Activated CD8-positive, alpha-beta T cell treated with anti-CD3 and anti-CD28 coated beads for 36 hours (primary cell): Measurements from ENCODE around the gene ZMYND8. TPM values are rescaled to one million over a fixed set of nuclear protein-coding genes. Genes with fewer than 3 reads are reported as not detected.

Experiments used
- ATAC-seq: fragments of 200-7000 bp; cut with Tn5 transposase; one replicate; pipeline ENCODE4 v1.10.0; 2021; ENCODE audit warnings: mild to moderate bottlenecking, moderate library complexity
- CTCF ChIA-PET: fragments of 350-600 bp; sonication (Branson Sonifier 250); formaldehyde crosslinking; loops from one replicate; lab custom pipeline; 2021; ENCODE audit warnings: antibody characterized with exemption; lab: Charles Lee
- POLR2A ChIA-PET: fragments of 350-600 bp; sonication (Branson Sonifier 250); formaldehyde crosslinking; loops from one replicate; lab custom pipeline; 2021; ENCODE audit warnings: antibody characterized with exemption; lab: Charles Lee
- DNase-seq: peaks from one replicate; pipeline ENCODE4 v3.0.0-alpha.2; 2020
- H3K27ac Mint-ChIP-seq: one replicate; pipeline ENCODE4 v1.8.0; 2021; ENCODE audit warnings: mild to moderate bottlenecking, mixed read lengths
- H3K27me3 Mint-ChIP-seq: one replicate; pipeline ENCODE4 v1.8.0; 2021; ENCODE audit warnings: mixed read lengths
- H3K36me3 Mint-ChIP-seq: one replicate; pipeline ENCODE4 v1.8.0; 2021; ENCODE audit warnings: low read depth, mixed read lengths
- H3K4me1 Mint-ChIP-seq: one replicate; pipeline ENCODE4 v1.8.0; 2021; ENCODE audit warnings: low read depth, mixed read lengths
- H3K4me3 Mint-ChIP-seq: one replicate; pipeline ENCODE4 v1.8.0; 2021; ENCODE audit warnings: mild to moderate bottlenecking, moderate library complexity, mixed read lengths
- H3K9me3 Mint-ChIP-seq: one replicate; pipeline ENCODE4 v1.8.0; 2021; ENCODE audit warnings: mixed read lengths
- CTCF ChIP-seq: fragments of 200-600 bp; IDR thresholded peaks from one replicate; pipeline ENCODE4 v1.8.0; 2022; ENCODE audit warnings: antibody characterized with exemption, mild to moderate bottlenecking
- intact Hi-C: fragments of 100-400 bp; cut with micrococcal nuclease; formaldehyde crosslinking; loops from one replicate; pipeline ENCODE4 v1.10.0; 2022
- total RNA-seq, 2 experiments: library from RNA; stranded (reverse); gene quantifications; one replicate each; pipeline ENCODE4 v1.2.3, GENCODE V29; 2021

The ZMYND8 gene
- total RNA-seq, 2 experiments from 2014 or later = 31.9 to 33.4 TPM

- TF ChIP-seq CTCF = no peak
- no peak overlapping the region for H3K27ac Mint-ChIP-seq
- peaks cover 28% of the 10 kb centered on the region for H3K4me1 Mint-ChIP-seq
- no peak overlapping the region for H3K4me3 Mint-ChIP-seq
- H3K36me3 Mint-ChIP-seq = peaks cover 46% of the 10 kb centered on the region
- DNase-seq (no peak), ATAC-seq (no peak)
- ChIA-PET POLR2A (no interaction called here), CTCF (interaction anchor here (1.8 to 2.1 kb wide), 2 partner anchors 26 to 85 kb away, joined by 7 to 12 read pairs; no protein-coding TSS in a partner anchor)
- no peaks in the 10 kb centered on the region for H3K27me3 Mint-ChIP-seq
- intact Hi-C loops = no loop called here
- H3K9me3 Mint-ChIP-seq = no peaks in the 10 kb centered on the region
Measured at GRCh38 chr20:47298624-47299023, 57.9 kb downstream of the ZMYND8 start.

GRCh38 chr20:47297746-47298145 lies 58.8 kb downstream of the ZMYND8 start:
- no peaks in the 10 kb centered on the region for H3K27me3 Mint-ChIP-seq
- H3K4me1 Mint-ChIP-seq = peaks cover 26% of the 10 kb centered on the region
- no peak overlapping the region for H3K4me3 Mint-ChIP-seq
- no peak for DNase-seq
- no peak for TF ChIP-seq CTCF
- no peaks in the 10 kb centered on the region for H3K9me3 Mint-ChIP-seq
- H3K27ac Mint-ChIP-seq = no peak overlapping the region
- no peak for ATAC-seq
- H3K36me3 Mint-ChIP-seq = peaks cover 50% of the 10 kb centered on the region
- ChIA-PET POLR2A (no interaction called here), CTCF (interaction anchor here (1.8 to 2.8 kb wide), 2 partner anchors 25 to 87 kb away, joined by 7 to 25 read pairs; no protein-coding TSS in a partner anchor)
- intact Hi-C loops = no loop called here

GRCh38 chr20:47296950-47297349 lies 59.5 kb downstream of the ZMYND8 start:
- H3K9me3 Mint-ChIP-seq = no peaks in the 10 kb centered on the region
- peak overlapping the region; percentile 38 for H3K27ac Mint-ChIP-seq
- H3K36me3 Mint-ChIP-seq = peaks cover 51% of the 10 kb centered on the region
- no peak for TF ChIP-seq CTCF
- ATAC-seq (no peak), DNase-seq (peak; percentile 32)
- ChIA-PET CTCF (interaction anchor here (0.6 to 2.8 kb wide), 4 partner anchors 12 to 192 kb away, joined by 3 to 25 read pairs (median 6); no protein-coding TSS in a partner anchor), POLR2A (no interaction called here)
- no peak overlapping the region for H3K4me3 Mint-ChIP-seq
- peaks cover 25% of the 10 kb centered on the region for H3K4me1 Mint-ChIP-seq
- intact Hi-C loops = no loop called here
- H3K27me3 Mint-ChIP-seq = no peaks in the 10 kb centered on the region

GRCh38 chr20:47295921-47296426 lies 60.5 kb downstream of the ZMYND8 start:
- Mint-ChIP-seq H3K4me3 (no peak overlapping the region), H3K27me3 (no peaks in the 10 kb centered on the region), H3K4me1 (peaks cover 22% of the 10 kb centered on the region), H3K36me3 (peaks cover 54% of the 10 kb centered on the region), H3K9me3 (no peaks in the 10 kb centered on the region), H3K27ac (no peak overlapping the region)
- ATAC-seq = no peak
- DNase-seq = no peak
- ChIA-PET POLR2A (interaction anchor here (0.8 to 1.1 kb wide), 2 partner anchors 34 to 88 kb away, joined by 3 read pairs; no protein-coding TSS in a partner anchor), CTCF (interaction anchor here (1.3 to 2.8 kb wide), 3 partner anchors 13 to 88 kb away, joined by 3 to 25 read pairs (median 8); no protein-coding TSS in a partner anchor)
- intact Hi-C loops = no loop called here
- no peak for TF ChIP-seq CTCF

GRCh38 chr20:47295129-47295813 lies 61.2 kb downstream of the ZMYND8 start:
- ATAC-seq (no peak), DNase-seq (no peak)
- Mint-ChIP-seq H3K36me3 (peaks cover 55% of the 10 kb centered on the region), H3K27me3 (no peaks in the 10 kb centered on the region), H3K27ac (peak overlapping the region; percentile 32), H3K9me3 (no peaks in the 10 kb centered on the region), H3K4me1 (peaks cover 19% of the 10 kb centered on the region), H3K4me3 (no peak overlapping the region)
- CTCF ChIA-PET = interaction anchor here (2.8 kb wide), 1 partner anchor 89 kb away, joined by 25 read pairs; no protein-coding TSS in a partner anchor
- intact Hi-C loops = no loop called here
- POLR2A ChIA-PET = interaction anchor here (0.6 to 1.1 kb wide), 3 partner anchors 34 to 192 kb away, joined by 3 to 4 read pairs (median 3); no protein-coding TSS in a partner anchor
- no peak for TF ChIP-seq CTCF
